Sigmoid colon (tissue), 7 donors: ENCODE data around the gene CFAP58. TPM values are rescaled to one million over a fixed set of nuclear protein-coding genes. Genes with fewer than 3 reads are reported as not detected.

ENCODE experiments used
- DNase-seq: peaks from one replicate; pipeline ENCODE4 v3.0.0-alpha.2; 2019
- H3K27ac ChIP-seq, 4 donors: fragments of 200-600 bp; sonication (generic); one replicate each; pipeline ENCODE4 v1.5.1; 2016 to 2019; ENCODE audit warnings: mild to moderate bottlenecking in 1 of 4
- H3K27me3 ChIP-seq, 3 donors: fragments of 200-600 bp; sonication (generic); one replicate each; pipeline ENCODE4 v1.5.1; 2019; ENCODE audit warnings: mild to moderate bottlenecking in 1 of 3
- H3K36me3 ChIP-seq, 4 donors: fragments of 200-600 bp; sonication (generic); one replicate each; pipeline ENCODE4 v1.5.1; 2016 to 2019
- H3K4me1 ChIP-seq, 4 donors: fragments of 200-600 bp; sonication (generic); one replicate each; pipeline ENCODE4 v1.5.1; 2017 to 2019
- H3K4me3 ChIP-seq, 4 donors: fragments of 200-600 bp; sonication (generic); one replicate each; pipeline ENCODE4 v1.5.1; 2017 to 2019; ENCODE audit warnings: mild to moderate bottlenecking in 2 of 4, moderate library complexity in 1 of 4
- H3K9me3 ChIP-seq, 4 donors: fragments of 200-600 bp in 3 of 4; sonication (generic) in 3 of 4; one replicate each; pipeline versions ENCODE4 v1.5.1 to v1.6.1; 2013 to 2019
- CTCF ChIP-seq, 4 experiments: fragments of 450-650 bp in 3 of 4; fragments of 200-600 bp in 1 of 4; IDR thresholded peaks; one replicate each; pipeline ENCODE4 v1.5.1; 2016 to 2019; ENCODE audit warnings: antibody characterized with exemption in 4 of 4, mild to moderate bottlenecking in 3 of 4, moderate library complexity in 2 of 4
- EP300 ChIP-seq, 4 donors: sonication (generic); formaldehyde crosslinking; IDR thresholded peaks; one replicate each; pipeline ENCODE4 v1.6.1; 2017; ENCODE audit warnings: antibody characterized with exemption in 4 of 4
- POLR2A ChIP-seq, 2 donors: fragments of 450-650 bp; IDR thresholded peaks; one replicate each; pipeline ENCODE4 v1.6.1; 2016; ENCODE audit warnings: antibody characterized with exemption in 2 of 2, mild to moderate bottlenecking in 2 of 2, moderate library complexity in 2 of 2
- POLR2AphosphoS5 ChIP-seq, 4 donors: sonication (generic); formaldehyde crosslinking; IDR thresholded peaks; one replicate each; pipeline ENCODE4 v1.6.1; 2017; ENCODE audit warnings: antibody characterized with exemption in 4 of 4
- WGBS, 2 donors: extraction: QIAGEN DNeasy Blood & Tissue Kit; methylation state at CpG; one replicate each; pipeline ENCODE4 v1.1.7; 2013; 5-methylcytosine and 5-hydroxymethylcytosine counted together
- intact Hi-C: fragments of 100-400 bp; cut with DNase I; formaldehyde crosslinking; loops from one replicate; pipeline ENCODE4 v1.15.1; 2023
- polyA plus RNA-seq, 3 donors: library from polyadenylated mRNA; stranded (reverse); fragments of 200-250 nt; gene quantifications; one replicate each; pipeline ENCODE4 v1.2.3, GENCODE V29; 2013
- total RNA-seq, 4 donors: library from RNA; depleted of rRNA; stranded (reverse); fragments of >200 nt; gene quantifications; one replicate each; pipeline ENCODE4 v1.1.0, GENCODE V29; 2016
- donor health status: healthy with polysubstance abuse.
- donor health status: Bipolar disorder and iron deficiency.
- donor health status: healthy.

CFAP58 gene
- total and polyA plus RNA-seq, 7 donors = 0.09 to 1.1 (median 0.55) TPM; not detected in 2

DNA sequence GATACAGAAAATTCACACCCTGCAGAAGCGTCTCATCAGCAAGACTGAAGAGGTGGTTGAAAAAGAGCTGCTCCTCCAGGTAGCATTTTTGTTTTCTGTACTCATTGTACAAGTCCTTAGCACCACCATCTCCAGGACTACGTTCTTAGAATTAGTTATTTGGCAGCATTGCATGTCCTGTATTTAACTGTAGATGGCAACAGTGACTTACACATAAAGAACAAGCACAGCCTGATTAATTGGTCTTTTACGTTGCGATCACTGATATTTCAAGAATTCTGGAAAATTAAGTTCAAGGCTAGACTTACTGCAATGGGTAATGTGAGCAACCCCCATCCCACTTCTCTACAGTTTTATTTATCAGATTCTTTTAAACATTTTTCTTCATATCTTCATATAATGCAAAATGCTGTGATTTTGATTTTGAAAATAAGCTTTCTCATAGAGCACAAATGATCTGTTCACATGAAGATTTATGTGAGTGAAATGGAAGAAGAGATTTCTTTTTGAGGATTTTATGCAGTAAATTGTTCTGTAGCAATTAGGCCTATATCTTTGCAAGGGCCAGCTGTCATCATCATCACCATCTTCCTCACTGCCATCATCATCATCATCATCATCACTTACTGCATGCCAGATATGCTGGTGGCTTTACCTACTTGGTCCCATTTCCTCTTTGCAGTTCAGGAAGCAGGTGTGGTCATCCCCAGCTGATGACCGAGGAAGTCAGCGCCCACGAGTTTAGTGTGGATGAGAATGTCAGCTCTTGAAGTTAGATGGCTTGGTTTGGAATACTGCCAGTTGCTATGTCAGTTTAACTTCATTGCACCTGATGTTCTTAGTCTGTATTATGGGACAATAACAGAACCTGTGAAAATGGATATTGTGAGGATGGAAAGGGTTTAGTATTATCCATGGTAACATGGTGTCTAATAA, 53.4 kb downstream of the CFAP58 start:
- Histone ChIP-seq H3K27me3 (no peaks in the 10 kb centered on the region), H3K27ac (no peak overlapping the region), H3K4me3 (no peak overlapping the region), H3K9me3 (peaks cover 0 to 4% (median 0%) of the 10 kb centered on the region in 4 donors), H3K4me1 (no peaks in the 10 kb centered on the region), H3K36me3 (no peaks in the 10 kb centered on the region)
- intact Hi-C loops = no loop called here
- 31 to 33% methylated on average over 7 of the region's 7 CpGs for WGBS, 2 donors
- no peak for TF ChIP-seq POLR2AphosphoS5 (IDR thresholded peaks at IDR 0.05)
- TF ChIP-seq POLR2A (IDR thresholded peaks at IDR 0.05) = no peak
- no peak for TF ChIP-seq CTCF (IDR thresholded peaks at IDR 0.05)
- no peak for TF ChIP-seq EP300 (IDR thresholded peaks at IDR 0.05)
- no peak for DNase-seq

DNA sequence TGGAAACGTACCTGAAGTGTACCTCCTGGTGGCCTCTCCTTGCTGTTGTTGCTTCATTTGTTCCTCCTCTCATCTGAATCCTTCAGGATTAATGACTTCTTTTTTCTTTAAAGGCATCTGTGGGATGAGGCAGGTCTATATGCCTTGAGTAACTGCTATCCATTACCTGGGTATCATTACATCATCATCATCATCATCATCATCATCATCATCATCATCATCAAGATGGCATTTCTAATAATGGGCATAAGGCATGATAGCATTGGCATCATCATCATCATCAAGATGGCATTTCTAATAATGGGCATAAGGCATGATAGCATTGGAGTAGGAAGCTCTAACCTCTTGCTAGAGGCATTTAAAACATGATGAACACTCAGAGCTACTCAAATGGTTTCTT, 59.9 kb downstream of the CFAP58 start:
- Histone ChIP-seq H3K36me3 (no peaks in the 10 kb centered on the region), H3K9me3 (peaks cover 0 to 4% (median 0%) of the 10 kb centered on the region in 4 donors), H3K4me1 (no peaks in the 10 kb centered on the region), H3K27me3 (no peaks in the 10 kb centered on the region), H3K4me3 (no peak overlapping the region), H3K27ac (no peak overlapping the region)
- intact Hi-C loops = no loop called here
- DNase-seq = no peak
- TF ChIP-seq POLR2AphosphoS5 (IDR thresholded peaks at IDR 0.05) (no peak), EP300 (IDR thresholded peaks at IDR 0.05) (no peak), CTCF (IDR thresholded peaks at IDR 0.05) (no peak), POLR2A (IDR thresholded peaks at IDR 0.05) (no peak)
- 70 to 76% methylated on average over 1 of the region's 1 CpG for WGBS, 2 donors

- 76 to 84% methylated on average over 7 of the region's 7 CpGs for WGBS, 2 donors
- Histone ChIP-seq H3K9me3 (peaks cover 0 to 4% (median 0%) of the 10 kb centered on the region in 4 donors), H3K4me1 (no peaks in the 10 kb centered on the region), H3K27ac (no peak overlapping the region), H3K4me3 (no peak overlapping the region), H3K36me3 (no peaks in the 10 kb centered on the region), H3K27me3 (no peaks in the 10 kb centered on the region)
- TF ChIP-seq POLR2AphosphoS5 (IDR thresholded peaks at IDR 0.05) (no peak), CTCF (IDR thresholded peaks at IDR 0.05) (no peak), POLR2A (IDR thresholded peaks at IDR 0.05) (no peak), EP300 (IDR thresholded peaks at IDR 0.05) (no peak)
- intact Hi-C loops = no loop called here
- no peak for DNase-seq
Observed at GRCh38 chr10:104415526-104416165, 62.0 kb downstream of the CFAP58 start.

GRCh38 chr10:104416851-104417250, 63.2 kb downstream of the CFAP58 start:
- H3K4me1 ChIP-seq = no peaks in the 10 kb centered on the region
- no peaks in the 10 kb centered on the region for H3K9me3 ChIP-seq
- DNase-seq = no peak
- no peak for TF ChIP-seq EP300 (IDR thresholded peaks at IDR 0.05)
- no peak for TF ChIP-seq POLR2A (IDR thresholded peaks at IDR 0.05)
- no peak for TF ChIP-seq POLR2AphosphoS5 (IDR thresholded peaks at IDR 0.05)
- TF ChIP-seq CTCF (IDR thresholded peaks at IDR 0.05) = no peak
- H3K4me3 ChIP-seq = no peak overlapping the region
- H3K27me3 ChIP-seq = no peaks in the 10 kb centered on the region
- no peaks in the 10 kb centered on the region for H3K36me3 ChIP-seq
- no peak overlapping the region for H3K27ac ChIP-seq
- intact Hi-C loops = no loop called here
- 84 to 86% methylated on average over 1 of the region's 1 CpG for WGBS, 2 donors
